Heart left ventricle (tissue), 16 donors: ENCODE measurements around the gene ASCL5. TPM values are rescaled to one million over a fixed set of nuclear protein-coding genes. Genes with fewer than 3 reads are reported as not detected.

Experiments
- ATAC-seq, 4 donors: fragments of 200-7000 bp; cut with Tn5 transposase; one replicate each; pipeline ENCODE4 v1.9.1; 2020 to 2022; ENCODE audit warnings: moderate library complexity in 4 of 4, mild to moderate bottlenecking in 3 of 4, moderate number of reproducible peaks in 1 of 4
- DNase-seq, 5 donors: peaks; one replicate each; pipeline ENCODE4 v3.0.0-alpha.2; 2020
- H3K27ac ChIP-seq, 12 donors: fragments of 200-600 bp; sonication (generic) in 4 of 12; one replicate each; pipeline versions ENCODE4 v1.5.0 to v1.8.0; 2016 to 2022; ENCODE audit warnings: mild to moderate bottlenecking in 2 of 12
- H3K27me3 ChIP-seq, 9 donors: fragments of 200-600 bp; sonication (generic) in 2 of 9; one replicate each; pipeline versions ENCODE4 v1.5.1 to v1.8.0; 2016 to 2022; ENCODE audit warnings: mild to moderate bottlenecking in 3 of 9
- H3K36me3 ChIP-seq, 9 donors: fragments of 200-600 bp; sonication (generic) in 2 of 9; one replicate each; pipeline versions ENCODE4 v1.5.0 to v1.8.0; 2018 to 2022; ENCODE audit warnings: mild to moderate bottlenecking in 2 of 9
- H3K4me1 ChIP-seq, 12 donors: fragments of 200-600 bp; sonication (generic) in 4 of 12; one replicate each; pipeline versions ENCODE4 v1.5.0 to v1.8.0; 2016 to 2022; ENCODE audit warnings: mild to moderate bottlenecking in 3 of 12
- H3K4me3 ChIP-seq, 12 donors: fragments of 200-600 bp; sonication (generic) in 4 of 12; one replicate each; pipeline versions ENCODE4 v1.5.0 to v1.8.0; 2017 to 2022; ENCODE audit warnings: mild to moderate bottlenecking in 9 of 12, moderate library complexity in 4 of 12
- H3K9me3 ChIP-seq, 12 donors: fragments of 200-600 bp; sonication (generic) in 4 of 12; one replicate each; pipeline versions ENCODE4 v1.5.0 to v1.8.0; 2016 to 2022; ENCODE audit warnings: mild to moderate bottlenecking in 1 of 12
- CTCF ChIP-seq, 12 donors: fragments of 200-600 bp; sonication (generic) in 4 of 12; IDR thresholded peaks; one replicate each; pipeline versions ENCODE4 v1.5.0 to v1.8.0; 2018 to 2022; ENCODE audit warnings: antibody characterized with exemption in 12 of 12, mild to moderate bottlenecking in 5 of 12
- POLR2A ChIP-seq, 2 donors: fragments of 450-650 bp; IDR thresholded peaks; one replicate each; pipeline ENCODE4 v1.6.1; 2017; ENCODE audit warnings: antibody characterized with exemption in 2 of 2, mild to moderate bottlenecking in 2 of 2, moderate library complexity in 2 of 2
- WGBS, 4 donors: extraction: QIAGEN DNeasy Blood & Tissue Kit in 2 of 4; methylation state at CpG; one replicate each; pipeline versions ENCODE4 v1.1.5 to v1.1.7; 2013 to 2018; 5-methylcytosine and 5-hydroxymethylcytosine counted together
- intact Hi-C, 10 donors: fragments of 100-400 bp; cut with DNase I; formaldehyde crosslinking; loops; one replicate each; pipeline versions ENCODE4 v1.11.1 to v1.14.2; 2022
- polyA plus RNA-seq, 2 donors: library from polyadenylated mRNA; stranded (reverse); fragments of 200-250 nt; gene quantifications; one replicate each; pipeline ENCODE4 v1.2.3, GENCODE V29; 2013
- total RNA-seq, 9 donors: library from RNA; depleted of rRNA in 2 of 9; stranded (reverse); fragments of >200 nt in 2 of 9; fragmentation: NEBNext Ultra II Directional in 3 of 9; extraction: Animal tissue kit (Norgen Biotek cat#: 25700) in 3 of 9; gene quantifications; one replicate each; pipeline versions ENCODE4 v1.1.0 to v1.2.4, GENCODE V29; 2016 to 2023
- donor health status: ischemic (EF 13 %, LVEDD 7.1; RV severe dilation, severe dysfunction).
- donor health status: healthy with polysubstance abuse.
- donor health status: DM: no; HTN: yes; CAD: no.
- donor health status: DM: no; HTN: no; CAD: no.
- donor health status: ischemic (EF 25% LVEDD 6.9; RV normal size, moderate dysfunction).
- donor health status: ischemic (EF 25% LVEDD 5.7; RV mildly dilated, moderate dysfunction).
- donor health status: healthy.
- donor health status: DM: yes; HTN: yes; CAD: no.
- donor health status: ischemic (EF 35%, LVEDD 5.7; RV mildly dilated, moderate dysfunction).
- donor health status: nonischemic (EF 11% LVEDD 7.7; RV severe dilation, severe dysfunction).
- donor health status: DM: yes; HTN: yes; CAD: no.
- donor health status: PGD.
- donor health status: ischemic (EF 29% LVEDD 5.4; RV normal size, mild dysfunction).
- donor health status: nonischemic (EF 23%, LVEDD 6.1; RV moderate dilation, normal function).

The ASCL5 gene
- total and polyA plus RNA-seq, 11 donors = not detected

GRCh38 chr1:201113451-201114244 lies 13.3 kb downstream of the ASCL5 start:
- ATAC-seq = no peak
- no peak overlapping the region for H3K27ac ChIP-seq
- intact Hi-C loops = loop anchor here in 9 of 10 donors (1.0 to 5.0 kb wide), 6 partner anchors 27 to 143 kb away; no protein-coding TSS in a partner anchor
- 42 to 49% (median 45%) methylated on average over 16 to 17 of the region's 17 CpGs for WGBS, 4 donors
- H3K9me3 ChIP-seq = no peaks in the 10 kb centered on the region
- H3K4me1 ChIP-seq = peaks cover 0 to 15% (median 5%) of the 10 kb centered on the region in 12 donors
- peak overlapping the region in 6 of 12 donors; percentile 49 to 66 (median 56) for H3K4me3 ChIP-seq
- H3K27me3 ChIP-seq = peaks cover 0 to 38% (median 14%) of the 10 kb centered on the region in 9 donors
- no peaks in the 10 kb centered on the region for H3K36me3 ChIP-seq
- TF ChIP-seq POLR2A (IDR thresholded peaks at IDR 0.05) (no peak), CTCF (IDR thresholded peaks at IDR 0.05) (no peak)
- no peak for DNase-seq

DNA sequence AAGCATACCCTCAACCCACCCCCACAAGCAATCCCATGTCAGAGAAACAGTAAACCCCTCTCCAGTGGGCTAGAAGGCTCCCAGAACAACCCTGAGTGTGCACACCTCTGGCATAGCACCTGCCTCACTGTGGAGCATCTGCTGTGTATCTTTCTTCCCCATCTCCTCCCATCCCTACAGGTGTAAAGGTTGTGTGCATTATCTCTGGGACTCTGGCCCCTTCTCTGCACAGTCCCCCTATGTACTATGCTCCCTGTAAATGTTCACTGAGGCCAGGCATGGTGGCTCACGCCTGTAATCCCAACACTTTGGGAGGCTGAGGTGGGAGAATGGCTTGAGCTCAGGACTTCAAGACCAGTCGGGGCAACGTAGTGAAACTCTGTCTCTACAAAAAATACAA lies 14.1 kb downstream of the ASCL5 start:
- no peak overlapping the region for H3K4me3 ChIP-seq
- 90 to 96% (median 92%) methylated on average over 3 of the region's 3 CpGs for WGBS, 4 donors
- intact Hi-C loops = loop anchor here in 4 of 10 donors (2.0 to 5.0 kb wide), 3 partner anchors 71 to 141 kb away; no protein-coding TSS in a partner anchor
- H3K27ac ChIP-seq = no peak overlapping the region
- no peak for ATAC-seq
- H3K27me3 ChIP-seq = peaks cover 0 to 38% (median 14%) of the 10 kb centered on the region in 9 donors
- TF ChIP-seq CTCF (IDR thresholded peaks at IDR 0.05) (no peak), POLR2A (IDR thresholded peaks at IDR 0.05) (no peak)
- H3K4me1 ChIP-seq = peaks cover 0 to 15% (median 5%) of the 10 kb centered on the region in 12 donors
- no peak for DNase-seq
- no peaks in the 10 kb centered on the region for H3K36me3 ChIP-seq
- no peaks in the 10 kb centered on the region for H3K9me3 ChIP-seq

DNA sequence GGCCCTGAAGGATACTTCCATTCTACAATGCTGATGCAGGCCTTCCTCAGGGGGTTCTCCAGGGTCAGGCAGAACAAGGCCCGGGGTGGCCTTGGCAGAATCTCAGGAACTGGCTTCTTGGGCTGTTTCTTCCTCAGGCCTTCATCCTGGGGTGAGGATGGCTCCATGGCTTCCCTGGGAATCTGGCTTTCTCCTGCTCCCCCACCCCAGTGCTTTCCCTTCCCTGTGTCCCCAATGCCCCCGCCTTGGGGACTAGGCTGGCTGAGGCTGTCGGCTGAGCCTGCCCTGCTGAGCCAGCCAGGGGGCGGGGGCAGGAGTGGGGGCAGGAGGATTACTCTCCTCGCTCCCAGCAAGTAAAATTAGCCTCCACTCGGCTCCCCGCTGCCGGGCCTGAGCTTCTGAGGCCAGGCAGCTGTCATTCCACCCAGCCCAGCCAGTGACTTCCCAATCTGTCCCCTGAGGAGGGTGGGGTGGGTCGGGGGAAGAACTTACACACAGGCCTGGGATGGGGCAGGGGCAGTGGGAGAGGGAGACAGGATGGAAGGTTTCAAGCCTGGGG lies 14.7 kb downstream of the ASCL5 start, which contains the start of gene CACNA1S:
Gene CACNA1S, minus strand, starts transcription at position 254 of the 559 bp plus-strand sequence. Its CDS starts 87 bp downstream, at position 167.
- TF ChIP-seq CTCF (IDR thresholded peaks at IDR 0.05) (no peak), POLR2A (IDR thresholded peaks at IDR 0.05) (no peak)
- Histone ChIP-seq H3K27me3 (peaks cover 0 to 38% (median 14%) of the 10 kb centered on the region in 9 donors), H3K4me1 (peaks cover 0 to 15% (median 5%) of the 10 kb centered on the region in 12 donors), H3K9me3 (no peaks in the 10 kb centered on the region), H3K27ac (no peak within 1 kb of the TSS), H3K36me3 (no peaks in the 10 kb centered on the region), H3K4me3 (no peak within 1 kb of the TSS)
- no peak for ATAC-seq
- 73 to 79% (median 77%) methylated on average over 7 to 9 of the region's 9 CpGs for WGBS, 4 donors
- intact Hi-C loops = loop anchor here in 4 of 10 donors (2.0 to 5.0 kb wide), 3 partner anchors 70 to 140 kb away; no protein-coding TSS in a partner anchor
- no peak for DNase-seq

DNA sequence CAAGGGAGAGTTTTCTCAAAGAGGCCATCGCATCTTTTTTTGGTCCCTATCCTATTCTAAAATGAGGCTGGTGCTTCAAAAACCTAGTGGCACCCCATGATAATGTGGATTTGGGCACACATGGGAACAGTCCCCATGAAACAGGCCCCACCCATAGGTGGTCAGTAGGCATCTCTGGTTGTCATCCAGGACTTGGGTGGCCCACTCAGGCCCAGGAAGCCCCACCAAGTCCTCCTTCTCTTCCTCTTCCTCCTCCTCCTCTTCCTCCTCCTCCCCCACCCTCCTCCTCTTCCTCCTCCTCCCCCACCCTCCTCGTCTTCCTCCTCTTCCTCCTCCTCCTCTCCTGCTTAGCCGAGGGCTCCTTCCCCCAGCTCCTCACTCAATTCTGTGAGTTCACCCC lies 15.3 kb downstream of the ASCL5 start:
- Histone ChIP-seq H3K27me3 (peaks cover 0 to 38% (median 14%) of the 10 kb centered on the region in 9 donors), H3K9me3 (no peaks in the 10 kb centered on the region), H3K27ac (no peak overlapping the region), H3K4me1 (peaks cover 0 to 15% (median 5%) of the 10 kb centered on the region in 12 donors), H3K4me3 (no peak overlapping the region), H3K36me3 (no peaks in the 10 kb centered on the region)
- TF ChIP-seq POLR2A (IDR thresholded peaks at IDR 0.05) (no peak), CTCF (IDR thresholded peaks at IDR 0.05) (no peak)
- WGBS, 4 donors = 62 to 87% (median 81%) methylated on average over 3 of the region's 3 CpGs
- ATAC-seq = no peak
- DNase-seq = no peak
- intact Hi-C loops = loop anchor here in 4 of 10 donors (2.0 to 5.0 kb wide), 3 partner anchors 69 to 139 kb away; no protein-coding TSS in a partner anchor
